K562 (cell line): ENCODE data around the gene PHTF1. TPM values are rescaled to one million over a fixed set of nuclear protein-coding genes. Genes with fewer than 3 reads are reported as not detected.
A peak's percentile ranks its signal among the peaks of the same experiment; 100 is the strongest.

Source experiments
- ATAC-seq: fragments of 200-7000 bp; cut with Tn5 transposase; 3 replicates; pipeline ENCODE4 v1.9.1; 2020; ENCODE audit warnings: moderate library complexity
- BruUV-seq: library from RNA; stranded (reverse); fragments of 400-500 nt; replicated peaks from 2 replicates; lab custom pipeline; 2021; lab: Mats Ljungman, UMichigan
- CTCF ChIA-PET: fragments of 300-600 bp; formaldehyde crosslinking; extraction: SDS; loops from one replicate; lab custom pipeline; 2021; ENCODE audit warnings: low intra/inter-chr PET ratio; lab: Yijun Ruan, JAX
- POLR2A ChIA-PET: fragments of 300-600, 350-650 bp; sonication (Branson Sonifier 250); formaldehyde crosslinking; extraction: SDS; loops from one replicate; lab custom pipeline; 2021; ENCODE audit warnings: antibody characterized with exemption, inconsistent platforms; lab: Yijun Ruan, JAX
- DNase-seq, 4 experiments: peaks; one replicate each; pipeline versions ENCODE4 v3.0.0 to v3.0.0-alpha.2; 2011 to 2018; ENCODE audit warnings: low spot score in 3 of 4, mixed read lengths in 3 of 4; ENCODE audit errors: extremely low read depth in 1 of 4
- FAIRE-seq: peaks from 2 replicates; lab custom pipeline; 2011; peaks lifted over from hg19 to GRCh38; lab: Jason Lieb, UNC
- H2AFZ ChIP-seq: 2 replicates; pipeline ENCODE4 v1.6.0; 2011; ENCODE audit warnings: low read depth, low read length, control low read depth, inconsistent platforms
- H3K27ac ChIP-seq: fragments of 200-600 bp; 3 replicates; pipeline ENCODE4 v1.8.0; 2011; ENCODE audit warnings: low read depth, mild to moderate bottlenecking, control low read depth, inconsistent platforms, low read length, moderate library complexity, mixed read lengths; ENCODE audit errors: extremely low read depth
- H3K27me3 ChIP-seq, 2 experiments: fragments of 300-600 bp in 1 of 2; 2 replicates in 1 of 2; 3 replicates in 1 of 2; pipeline versions ENCODE4 v1.6.0 to v1.8.0; 2011; ENCODE audit warnings: inconsistent platforms in 2 of 2, low read length in 2 of 2, mild to moderate bottlenecking in 1 of 2, mixed read lengths in 1 of 2, moderate library complexity in 1 of 2; ENCODE audit not compliant: control insufficient read depth in 2 of 2, insufficient read depth in 2 of 2
- H3K36me3 ChIP-seq: fragments of 300-600 bp; 3 replicates; pipeline ENCODE4 v1.8.0; 2011; ENCODE audit warnings: mild to moderate bottlenecking, low read length, inconsistent platforms; ENCODE audit not compliant: control insufficient read depth, insufficient read depth
- H3K4me1 ChIP-seq, 2 experiments: fragments of 200-600 bp in 1 of 2; replicated peaks in 1 of 2; 2 replicates in 1 of 2; 3 replicates in 1 of 2; pipeline versions ENCODE4 v1.5.1 to v1.8.0; 2011; ENCODE audit warnings: inconsistent platforms in 2 of 2, low read length in 2 of 2, mild to moderate bottlenecking in 1 of 2, mixed read lengths in 1 of 2, moderate library complexity in 1 of 2; ENCODE audit not compliant: control insufficient read depth in 2 of 2, insufficient read depth in 2 of 2
- H3K4me2 ChIP-seq: 2 replicates; pipeline ENCODE4 v1.6.1; 2011; ENCODE audit warnings: low read length, control low read depth, inconsistent platforms, mixed read lengths; ENCODE audit not compliant: insufficient read depth
- H3K4me3 ChIP-seq: fragments of 200-600 bp; sonication (generic), shearing (Covaris generic); 2 replicates; pipeline ENCODE4 v1.5.1; 2016; ENCODE audit warnings: control low read depth, inconsistent platforms
- H3K79me2 ChIP-seq: fragments of 200-600 bp; 3 replicates; pipeline ENCODE4 v1.8.0; 2011; ENCODE audit warnings: low read length, inconsistent platforms; ENCODE audit not compliant: control insufficient read depth, insufficient read depth
- H3K9ac ChIP-seq, 2 experiments: 2 replicates each; pipeline versions ENCODE4 v1.6.0 to v1.6.1; 2011; ENCODE audit warnings: low read depth in 2 of 2, low read length in 2 of 2, control low read depth in 1 of 2, inconsistent platforms in 1 of 2, mild to moderate bottlenecking in 1 of 2, mixed read lengths in 1 of 2; ENCODE audit not compliant: insufficient read depth in 1 of 2
- H3K9me1 ChIP-seq: one replicate; pipeline ENCODE4 v1.6.0; 2011; ENCODE audit warnings: inconsistent platforms, mild to moderate bottlenecking, low read length, moderate library complexity; ENCODE audit not compliant: control insufficient read depth, insufficient read depth
- H3K9me3 ChIP-seq: replicated peaks from 2 replicates; pipeline ENCODE4 v1.5.1; 2011; ENCODE audit warnings: low read depth, low read length, inconsistent platforms; ENCODE audit not compliant: control insufficient read depth, insufficient read depth
- H4K20me1 ChIP-seq: replicated peaks from 2 replicates; pipeline ENCODE4 v1.6.1; 2011; ENCODE audit warnings: low read length, inconsistent platforms, mixed read lengths; ENCODE audit not compliant: control insufficient read depth, insufficient read depth
- ATF3 ChIP-seq, 2 experiments: fragments of 450-650 bp in 1 of 2; sonication (generic) in 1 of 2; formaldehyde crosslinking in 1 of 2; IDR thresholded peaks in 1 of 2; conservative IDR thresholded peaks in 1 of 2; 2 replicates each; pipeline versions ENCODE4 v1.6.1 to v1.8.1; 2016 to 2023; ENCODE audit warnings: mild to moderate bottlenecking in 2 of 2, moderate library complexity in 2 of 2, inconsistent platforms in 1 of 2, missing genetic modification reagents in 1 of 2
- CBX3 ChIP-seq, 2 experiments: IDR thresholded peaks; 1 replicate in 1 of 2; 2 replicates in 1 of 2; pipeline ENCODE4 v1.6.1; 2012; ENCODE audit warnings: inconsistent platforms in 2 of 2, low read length in 2 of 2, borderline replicate concordance in 1 of 2, control low read depth in 1 of 2
- JUN ChIP-seq, 2 experiments: sonication (generic) in 1 of 2; formaldehyde crosslinking in 1 of 2; IDR thresholded peaks; 2 replicates each; pipeline versions ENCODE4 v1.6.1 to v1.8.0; 2012 to 2022; ENCODE audit warnings: borderline replicate concordance in 2 of 2, mild to moderate bottlenecking in 2 of 2, improper control_type of control experiment in 1 of 2, low read depth in 1 of 2, low read length in 1 of 2, missing genetic modification reagents in 1 of 2
- KDM1A ChIP-seq, 2 experiments: fragments of 450-650 bp; IDR thresholded peaks; 2 replicates each; pipeline ENCODE4 v1.6.1; 2016; ENCODE audit warnings: mild to moderate bottlenecking in 2 of 2
- LCOR ChIP-seq: sonication (generic); formaldehyde crosslinking; IDR thresholded peaks from 2 replicates; pipeline ENCODE4 v1.8.0; 2022; ENCODE audit warnings: mild to moderate bottlenecking, missing genetic modification reagents
- MYBL2 ChIP-seq, 2 experiments: fragments of 450-650 bp in 1 of 2; sonication (generic) in 1 of 2; formaldehyde crosslinking in 1 of 2; IDR thresholded peaks; 2 replicates each; pipeline versions ENCODE4 v1.6.1 to v1.8.1; 2017 to 2022; ENCODE audit warnings: borderline replicate concordance in 1 of 2, inconsistent platforms in 1 of 2, low read depth in 1 of 2, mild to moderate bottlenecking in 1 of 2, missing genetic modification reagents in 1 of 2, moderate library complexity in 1 of 2
- NCOA6 ChIP-seq: fragments of 450-650 bp; IDR thresholded peaks from 2 replicates; pipeline ENCODE4 v1.6.1; 2017; ENCODE audit warnings: mild to moderate bottlenecking
- RBM25 ChIP-seq: fragments of 200-400 bp; formaldehyde crosslinking; IDR thresholded peaks from 2 replicates; pipeline ENCODE4 v1.6.1; 2018; ENCODE audit warnings: low read length, low read depth, moderate library complexity; ENCODE audit not compliant: severe bottlenecking
- RCOR1 ChIP-seq, 2 experiments: IDR thresholded peaks; 2 replicates each; pipeline ENCODE4 v1.6.1; 2012; ENCODE audit warnings: low read depth in 2 of 2, low read length in 2 of 2, borderline replicate concordance in 1 of 2, improper control_type of control experiment in 1 of 2
- TRIM24 ChIP-seq, 2 experiments: fragments of 450-650 bp; IDR thresholded peaks; 2 replicates each; pipeline ENCODE4 v1.6.1; 2016
- ZFX ChIP-seq: sonication (generic); formaldehyde crosslinking; IDR thresholded peaks from 2 replicates; pipeline ENCODE4 v1.8.0; 2022; ENCODE audit warnings: mild to moderate bottlenecking, missing genetic modification reagents, moderate library complexity
- ZNF146 ChIP-seq: IDR thresholded peaks from one replicate; pipeline ENCODE4 v1.6.1; 2018; ENCODE audit warnings: missing compliant biosample characterization; ENCODE audit not compliant: unreplicated experiment
- ZNF445 ChIP-seq: fragments of 250-450 bp; sonication (Bioruptor Pico); IDR thresholded peaks from 2 replicates; pipeline ENCODE4 v1.4.0; 2020; ENCODE audit warnings: low read depth, mild to moderate bottlenecking, moderate library complexity
- WGBS: fragments of 100-300 bp; shearing (Covaris generic); methylation state at CpG from one replicate; pipeline ENCODE4 v1.1.6; 2016; ENCODE audit warnings: low coverage, mixed read lengths; ENCODE audit not compliant: insufficient coverage; ENCODE audit errors: missing lambda C conversion rate; 5-methylcytosine and 5-hydroxymethylcytosine counted together
- in situ Hi-C: fragments of 300-500 bp; cut with MboI; formaldehyde crosslinking; loops from 4 replicates; pipeline ENCODE4 v1.15.0; 2018; ENCODE audit warnings: inconsistent platforms, mixed read lengths
- intact Hi-C: fragments of 100-400 bp; cut with micrococcal nuclease; formaldehyde crosslinking; loops from 2 replicates; pipeline ENCODE4 v1.14.2; 2022
- polyA plus RNA-seq, 8 experiments: library from polyadenylated mRNA; depleted of rRNA in 4 of 8; stranded (reverse) in 5 of 8; unstranded in 3 of 8; fragments of >200 nt; fragmentation: Nextera tagmentation in 2 of 8; fragmentation: Illumina TruSeq in 1 of 8; extraction: Ambion mirVana in 2 of 8; extraction: Trizol in 1 of 8; gene quantifications; 2 replicates each; pipeline versions ENCODE4 v1.2.1 to v1.2.3, GENCODE V29; 2011 to 2014; ENCODE audit warnings: inconsistent platforms in 1 of 8, missing spikeins in 1 of 8
- total RNA-seq, 7 experiments: library from RNA; depleted of rRNA in 6 of 7; stranded (reverse); fragments of >200 nt in 6 of 7; fragmentation: Illumina TruSeq in 2 of 7; extraction: Trizol in 2 of 7; gene quantifications; 2 replicates each; pipeline versions ENCODE4 v1.2.1 to v1.2.3, GENCODE V29; 2011 to 2021; ENCODE audit warnings: low replicate concordance in 1 of 7

PHTF1 gene
- total and polyA plus RNA-seq, 9 of the 15 experiments (the other 6 are each of a cell fraction or from before 2014, with no cell fraction given): 8.4 to 36.2 (median 23.0) TPM

DNA sequence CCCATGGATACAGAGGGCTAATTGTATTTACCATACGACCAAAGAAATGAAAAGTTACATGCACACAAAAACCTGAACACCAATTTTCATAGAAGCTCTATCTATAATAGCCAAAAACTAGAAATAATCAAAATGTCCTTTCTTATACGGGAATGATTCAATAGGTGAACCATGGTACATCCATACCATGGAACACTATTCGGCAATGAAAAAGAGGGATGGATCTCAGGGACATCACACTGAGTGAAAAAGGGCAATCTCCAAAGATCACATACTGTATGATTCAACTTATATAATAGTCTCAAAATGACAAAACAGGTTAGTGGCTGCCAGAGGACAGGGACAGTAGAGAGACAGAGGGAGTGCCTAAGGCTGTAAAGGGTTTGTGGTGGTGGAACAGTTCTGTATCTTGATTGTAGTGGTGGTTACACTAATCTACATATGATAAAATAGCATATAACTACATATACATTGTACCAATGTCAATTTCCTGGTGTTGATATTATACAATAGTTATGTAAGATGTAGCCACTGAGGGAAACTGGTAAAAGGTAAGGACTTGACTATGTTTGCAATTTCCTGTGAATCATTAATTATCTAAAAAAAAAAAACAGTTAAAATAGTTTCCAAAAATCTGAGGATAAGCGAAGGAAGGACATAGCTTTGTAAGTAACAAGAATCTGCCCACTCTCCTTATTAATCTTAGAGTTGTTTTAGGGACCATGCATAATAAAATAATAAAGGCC is 49.3 kb upstream of the PHTF1 start:
- TF ChIP-seq CBX3 (IDR thresholded peaks at IDR 0.05; ENCODE audit: borderline replicate concordance in 1 of 2, low read length in 2 of 2) (peak in 1 of 2 experiments; percentile 53; a peak in 1 of 3 replicates), ZNF146 (CRISPR knock-in tag) (peak; percentile 98), KDM1A (IDR thresholded peaks at IDR 0.05) (peak in 1 of 2 experiments; percentile 33; a peak in 2 of 4 replicates), ZNF445 (CRISPR knock-in tag) (peak; percentile 85), RCOR1 (IDR thresholded peaks at IDR 0.05; ENCODE audit: borderline replicate concordance in 1 of 2, low read depth in 2 of 2, low read length in 2 of 2) (0 out of 4 replicates have a peak, but pooled peaks of 1 of the 2 experiments have one; percentile 19), RBM25 (peak; percentile 40), JUN (IDR thresholded peaks at IDR 0.05; ENCODE audit: borderline replicate concordance, low read depth, low read length) (no peak), JUN (CRISPR knock-in tag; IDR thresholded peaks at IDR 0.05; ENCODE audit: borderline replicate concordance) (0 out of 2 replicates have a peak, but pooled peaks have one; percentile 16), TRIM24 (IDR thresholded peaks at IDR 0.05) (0 out of 4 replicates have a peak, but pooled peaks of 1 of the 2 experiments have one; percentile 19), ATF3 (IDR thresholded peaks at IDR 0.05) (no peak), ATF3 (CRISPR knock-in tag; conservative IDR thresholded peaks at IDR 0.05) (no peak), ZFX (CRISPR knock-in tag) (no peak), NCOA6 (no peak), LCOR (CRISPR knock-in tag) (no peak), MYBL2 (IDR thresholded peaks at IDR 0.05; ENCODE audit: low read depth) (no peak), MYBL2 (CRISPR knock-in tag; IDR thresholded peaks at IDR 0.05; ENCODE audit: borderline replicate concordance) (no peak)
- ChIA-PET CTCF (interaction anchor here (0.7 kb wide), 1 partner anchor 28 kb away, joined by 4 read pairs; no protein-coding TSS in a partner anchor), POLR2A (no interaction called here)
- peak overlapping the region in 1 of 2 experiments; percentile 93; a peak in 1 of 4 replicates for H3K9ac ChIP-seq
- DNase-seq (no peak), FAIRE-seq (peak; percentile 11), ATAC-seq (no peak)
- H3K4me3 ChIP-seq: peak overlapping the region; percentile 8; the same call in 1 of the 2 replicates
- in situ Hi-C loops (no loop called here), intact Hi-C loops (no loop called here)
- 86% methylated on average over 4 of the region's 4 CpGs for WGBS
- H3K9me1 ChIP-seq: peaks cover 3% of the 10 kb centered on the region
- peaks cover 85% of the 10 kb centered on the region for H3K79me2 ChIP-seq
- H3K27me3 ChIP-seq: no peaks in the 10 kb centered on the region
- peak overlapping the region; percentile 82 for H3K4me2 ChIP-seq
- H3K4me1 ChIP-seq: peaks cover 24 to 25% of the 10 kb centered on the region in 2 experiments
- peaks cover 18% of the 10 kb centered on the region for H4K20me1 ChIP-seq
- peak overlapping the region; percentile 15; the same call in 2 of the 3 replicates for H3K27ac ChIP-seq
- no TSS peak for BruUV-seq
- H2AFZ ChIP-seq: no peak overlapping the region
- no peaks in the 10 kb centered on the region; the same call in 1 of the 2 replicates for H3K9me3 ChIP-seq
- peaks cover 14% of the 10 kb centered on the region for H3K36me3 ChIP-seq
